OCI-LY1 (cell line): Measurements from ENCODE around the gene UXT.

Experiments used
- H2AFZ ChIP-seq: fragments of 200-600 bp; sonication (generic), shearing (Covaris generic); 2 replicates; pipeline ENCODE4 v1.6.0; 2014; ENCODE audit warnings: antibody characterized with exemption, mild to moderate bottlenecking, low read length
- H3F3A ChIP-seq: fragments of 200-600 bp; sonication (generic), shearing (Covaris generic); 2 replicates; pipeline ENCODE4 v1.6.0; 2014; ENCODE audit warnings: mild to moderate bottlenecking, antibody characterized with exemption, low read length, moderate library complexity; ENCODE audit not compliant: insufficient read depth
- H3K27ac ChIP-seq: fragments of 200-600 bp; sonication (generic); 2 replicates; pipeline ENCODE4 v1.5.1; 2014; ENCODE audit warnings: low read length, mixed run types, mild to moderate bottlenecking, low read depth; ENCODE audit not compliant: poor library complexity, severe bottlenecking
- H3K27me3 ChIP-seq: fragments of 200-600 bp; sonication (generic); 2 replicates; pipeline ENCODE4 v1.6.0; 2014; ENCODE audit warnings: antibody characterized with exemption, mild to moderate bottlenecking, low read length, moderate library complexity; ENCODE audit not compliant: insufficient read depth
- H3K36me3 ChIP-seq: fragments of 200-600 bp; sonication (generic); 2 replicates; pipeline ENCODE4 v1.6.1; 2014; ENCODE audit warnings: mild to moderate bottlenecking, antibody characterized with exemption, low read length, moderate library complexity, mixed read lengths; ENCODE audit not compliant: insufficient read depth
- H3K4me1 ChIP-seq: fragments of 200-600 bp; sonication (generic); 2 replicates; pipeline ENCODE4 v1.5.1; 2014; ENCODE audit warnings: mild to moderate bottlenecking, low read length, moderate library complexity; ENCODE audit not compliant: insufficient read depth, severe bottlenecking
- H3K4me2 ChIP-seq: fragments of 200-600 bp; sonication (generic), shearing (Covaris generic); 2 replicates; pipeline ENCODE4 v1.6.1; 2014; ENCODE audit warnings: low read length
- H3K4me3 ChIP-seq: fragments of 200-600 bp; sonication (generic); 2 replicates; pipeline ENCODE4 v1.5.1; 2014; ENCODE audit warnings: low read length, low read depth, mild to moderate bottlenecking, mixed read lengths; ENCODE audit not compliant: poor library complexity, severe bottlenecking
- H3K79me2 ChIP-seq: fragments of 200-600 bp; shearing (Covaris generic); 2 replicates; pipeline ENCODE4 v1.6.1; 2016; ENCODE audit warnings: mixed run types, low read length, mixed read lengths; ENCODE audit not compliant: insufficient read depth
- H3K9ac ChIP-seq: fragments of 200-600 bp; sonication (generic), shearing (Covaris generic); 2 replicates; pipeline ENCODE4 v1.6.1; 2014; ENCODE audit warnings: mild to moderate bottlenecking, low read length, mixed read lengths
- H3K9me2 ChIP-seq: fragments of 200-600 bp; sonication (generic), shearing (Covaris generic); 2 replicates; pipeline ENCODE4 v1.6.1; 2014; ENCODE audit warnings: low read depth, mild to moderate bottlenecking, low read length, mixed read lengths
- H3K9me3 ChIP-seq: fragments of 200-600 bp; shearing (Covaris generic); 2 replicates; pipeline ENCODE4 v1.6.1; 2014; ENCODE audit warnings: low read length, mixed read lengths
- H4K20me1 ChIP-seq: fragments of 200-600 bp; sonication (generic), shearing (Covaris generic); 2 replicates; pipeline ENCODE4 v1.6.0; 2016; ENCODE audit warnings: mild to moderate bottlenecking, low read length; ENCODE audit not compliant: insufficient read depth
- EZH2 ChIP-seq: fragments of 200-600 bp; sonication (generic), shearing (Covaris generic); IDR thresholded peaks from 2 replicates; pipeline ENCODE4 v1.8.0; 2017; ENCODE audit warnings: borderline replicate concordance, mixed run types, mild to moderate bottlenecking, antibody characterized with exemption, low read length, moderate library complexity, mixed read lengths
- TF ChIP-seq, protein P1 (sequence below): fragments of 200-600 bp; sonication (generic), shearing (Covaris generic); IDR thresholded peaks from 2 replicates; pipeline ENCODE4 v1.5.1; 2017; ENCODE audit warnings: mild to moderate bottlenecking, antibody characterized with exemption, low read length, moderate library complexity, mixed read lengths

The UXT gene

DNA sequence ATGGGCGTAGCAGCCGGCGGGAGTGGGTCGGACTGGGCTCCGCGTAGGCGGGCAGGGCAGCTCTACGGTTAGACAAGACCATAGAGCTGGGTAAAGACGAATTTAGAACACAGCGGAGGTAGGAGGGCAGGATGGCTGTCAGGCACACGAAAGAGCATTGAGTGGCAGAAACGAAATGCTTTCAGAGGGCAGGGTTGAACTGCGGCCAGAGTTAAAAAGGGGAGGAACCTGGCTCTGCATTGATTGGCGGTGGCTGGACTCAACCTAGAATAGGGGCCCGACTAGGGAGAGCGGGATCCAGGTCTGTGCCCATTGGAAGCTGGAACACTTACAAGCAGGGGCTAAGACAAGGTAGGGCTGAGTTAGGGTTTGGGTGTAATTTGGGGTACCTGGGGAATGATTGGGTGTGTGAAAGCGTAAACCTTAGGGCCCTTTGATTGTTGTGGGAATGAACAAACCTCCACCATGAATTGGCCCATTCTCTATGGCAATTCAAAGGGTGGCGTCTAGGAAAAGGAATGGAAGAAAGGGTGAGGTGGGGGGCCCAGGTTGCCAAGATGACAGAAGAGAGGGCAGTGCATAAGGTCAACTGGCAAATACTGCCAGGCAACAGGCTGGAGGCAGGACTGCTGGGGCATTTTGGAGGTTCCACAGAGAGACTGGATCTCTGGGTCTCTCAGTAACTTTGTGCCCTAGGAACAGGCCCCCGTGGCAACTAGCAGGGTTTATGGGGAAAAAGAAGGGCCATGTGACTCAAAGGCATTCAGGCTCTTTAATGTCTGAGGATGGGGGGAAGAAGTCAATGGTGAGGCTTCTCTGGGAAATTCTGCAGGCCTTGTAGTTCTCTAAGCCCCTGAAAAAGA, 7.7 kb downstream of the UXT start:
- Histone ChIP-seq H2AFZ (no peak overlapping the region), H3K4me1 (peaks cover 23% of the 10 kb centered on the region), H3K9me2 (no peaks in the 10 kb centered on the region), H3K9ac (peak overlapping the region; percentile 52), H4K20me1 (no peaks in the 10 kb centered on the region), H3K27ac (peak overlapping the region; percentile 58), H3K36me3 (peaks cover 33% of the 10 kb centered on the region), H3K79me2 (no peaks in the 10 kb centered on the region), H3K4me3 (peak overlapping the region; percentile 60), H3K9me3 (no peaks in the 10 kb centered on the region), H3K27me3 (no peaks in the 10 kb centered on the region), H3F3A (no peaks in the 10 kb centered on the region), H3K4me2 (peak overlapping the region; percentile 74)
- no peak for TF ChIP-seq EZH2
- TF ChIP-seq, protein P1, sequence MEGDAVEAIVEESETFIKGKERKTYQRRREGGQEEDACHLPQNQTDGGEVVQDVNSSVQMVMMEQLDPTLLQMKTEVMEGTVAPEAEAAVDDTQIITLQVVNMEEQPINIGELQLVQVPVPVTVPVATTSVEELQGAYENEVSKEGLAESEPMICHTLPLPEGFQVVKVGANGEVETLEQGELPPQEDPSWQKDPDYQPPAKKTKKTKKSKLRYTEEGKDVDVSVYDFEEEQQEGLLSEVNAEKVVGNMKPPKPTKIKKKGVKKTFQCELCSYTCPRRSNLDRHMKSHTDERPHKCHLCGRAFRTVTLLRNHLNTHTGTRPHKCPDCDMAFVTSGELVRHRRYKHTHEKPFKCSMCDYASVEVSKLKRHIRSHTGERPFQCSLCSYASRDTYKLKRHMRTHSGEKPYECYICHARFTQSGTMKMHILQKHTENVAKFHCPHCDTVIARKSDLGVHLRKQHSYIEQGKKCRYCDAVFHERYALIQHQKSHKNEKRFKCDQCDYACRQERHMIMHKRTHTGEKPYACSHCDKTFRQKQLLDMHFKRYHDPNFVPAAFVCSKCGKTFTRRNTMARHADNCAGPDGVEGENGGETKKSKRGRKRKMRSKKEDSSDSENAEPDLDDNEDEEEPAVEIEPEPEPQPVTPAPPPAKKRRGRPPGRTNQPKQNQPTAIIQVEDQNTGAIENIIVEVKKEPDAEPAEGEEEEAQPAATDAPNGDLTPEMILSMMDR: no peak

DNA sequence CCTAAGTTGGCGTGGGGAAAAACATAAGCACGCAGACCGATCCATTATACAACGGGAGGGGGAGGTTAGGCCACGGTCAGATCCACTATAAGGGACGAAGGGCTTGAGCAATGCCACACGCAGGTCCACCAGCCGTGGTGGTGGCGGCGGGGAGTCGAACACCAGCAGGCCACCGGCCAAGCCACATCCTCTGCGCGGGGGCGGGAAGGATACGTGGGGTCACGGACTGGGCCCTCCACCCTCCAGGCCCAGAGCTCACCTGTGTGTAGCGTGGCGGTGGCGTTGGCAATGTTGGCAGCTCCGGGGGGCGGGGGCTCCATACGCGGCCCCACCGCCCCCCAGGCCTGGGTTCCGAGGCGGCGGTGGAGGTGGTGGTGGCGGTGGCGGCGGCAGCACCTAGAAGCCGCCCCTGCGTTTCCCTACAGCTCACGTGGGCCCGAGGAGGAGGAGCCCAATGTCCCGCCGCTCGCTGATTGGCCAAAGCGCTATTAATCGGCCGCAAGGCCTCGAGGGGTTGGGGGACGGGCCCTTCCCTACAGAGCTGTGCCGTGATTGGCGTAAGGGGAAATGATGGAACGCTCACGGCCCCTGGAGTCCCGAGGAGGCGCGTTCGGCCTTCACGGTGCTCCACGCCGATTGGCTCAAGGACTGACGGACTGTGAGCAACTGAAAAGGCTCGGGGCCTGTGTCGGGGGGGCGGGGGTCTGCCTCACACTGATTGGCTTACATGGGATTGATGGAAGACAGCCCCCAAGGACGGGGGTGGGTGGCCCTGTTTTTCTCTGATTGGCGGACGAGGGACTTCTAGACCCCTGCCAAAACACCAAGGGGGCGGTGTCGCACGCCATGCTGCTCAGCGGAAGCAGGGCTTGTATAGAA, 8.6 kb downstream of the UXT start, which contains the start of gene ELK1:
TSS of gene ELK1 (minus strand) at position 400 of the 879 bp plus-strand sequence. CDS start 9,122 bp downstream, outside the sequence.
- TF ChIP-seq EZH2: no peak
- TF ChIP-seq, protein P1: no peak
- peak within 1 kb of the TSS; percentile 86 for H3K9ac ChIP-seq
- H3K36me3 ChIP-seq: peaks cover 26% of the 10 kb centered on the region
- no peaks in the 10 kb centered on the region for H3F3A ChIP-seq
- peak within 1 kb of the TSS; percentile 94 for H3K4me3 ChIP-seq
- no peaks in the 10 kb centered on the region for H3K9me3 ChIP-seq
- no peaks in the 10 kb centered on the region for H4K20me1 ChIP-seq
- H3K79me2 ChIP-seq: no peaks in the 10 kb centered on the region
- peak within 1 kb of the TSS; percentile 58 for H3K27ac ChIP-seq
- H3K9me2 ChIP-seq: no peaks in the 10 kb centered on the region
- no peak within 1 kb of the TSS for H2AFZ ChIP-seq
- H3K27me3 ChIP-seq: no peaks in the 10 kb centered on the region
- H3K4me2 ChIP-seq: peak within 1 kb of the TSS; percentile 82
- peaks cover 23% of the 10 kb centered on the region for H3K4me1 ChIP-seq

DNA sequence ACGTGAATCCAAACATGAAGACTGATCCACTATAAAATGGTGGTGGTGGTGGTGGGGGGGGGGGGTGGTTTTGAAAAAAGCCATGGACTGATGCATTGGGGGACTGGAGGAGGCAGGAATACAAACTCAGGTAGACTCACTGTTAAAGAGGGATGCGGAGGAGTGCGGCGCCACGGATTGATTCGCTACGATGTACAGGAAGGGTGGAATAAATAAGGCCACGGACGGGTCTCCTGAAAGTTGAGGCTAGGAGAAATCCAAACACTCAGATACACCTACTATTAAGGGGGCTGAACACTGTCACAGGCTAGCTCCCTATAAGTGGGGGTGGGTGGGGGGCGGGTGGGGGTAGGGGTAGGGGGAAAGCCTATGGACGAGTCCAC, 9.2 kb downstream of the UXT start:
- Histone ChIP-seq H3K79me2 (no peaks in the 10 kb centered on the region), H3K9me3 (no peaks in the 10 kb centered on the region), H3K4me2 (peak overlapping the region; percentile 82), H3K27ac (peak overlapping the region; percentile 21), H3F3A (no peaks in the 10 kb centered on the region), H2AFZ (no peak overlapping the region), H4K20me1 (no peaks in the 10 kb centered on the region), H3K27me3 (no peaks in the 10 kb centered on the region), H3K9me2 (no peaks in the 10 kb centered on the region), H3K4me3 (peak overlapping the region; percentile 94), H3K4me1 (peaks cover 23% of the 10 kb centered on the region), H3K36me3 (peaks cover 23% of the 10 kb centered on the region), H3K9ac (peak overlapping the region; percentile 86)
- TF ChIP-seq EZH2: no peak
